H1 (cell line): ENCODE data around the gene PTGDR2. TPM values are rescaled to one million over a fixed set of nuclear protein-coding genes. Genes with fewer than 3 reads are reported as not detected.
A peak's percentile ranks its signal among the peaks of the same experiment; 100 is the strongest.

Experiments used
- CTCF ChIA-PET: fragments of 300-600 bp; sonication (Branson Sonifier 250); formaldehyde crosslinking; loops from one replicate; lab custom pipeline; 2021; ENCODE audit not compliant: partially characterized antibody; lab: Charles Lee
- POLR2A ChIA-PET: fragments of 300-600 bp; sonication (Branson Sonifier 250); formaldehyde crosslinking; loops from one replicate; lab custom pipeline; 2021; ENCODE audit warnings: inconsistent platforms; ENCODE audit not compliant: partially characterized antibody; lab: Charles Lee
- DNase-seq, 2 experiments: peaks; one replicate each; pipeline versions ENCODE4 v3.0.0 to v3.0.0-alpha.2; 2010 to 2022; ENCODE audit warnings: low spot score in 2 of 2, low read depth in 1 of 2, mixed read lengths in 1 of 2
- FAIRE-seq: peaks from 2 replicates; lab custom pipeline; 2011; peaks lifted over from hg19 to GRCh38; lab: Jason Lieb, UNC
- H2AFZ ChIP-seq: 2 replicates; pipeline ENCODE4 v1.8.1; 2012; ENCODE audit warnings: low read length, inconsistent platforms
- H2AK5ac ChIP-seq: 2 replicates; pipeline ENCODE4 v1.6.1; 2013; ENCODE audit warnings: low read depth, low read length
- H2BK120ac ChIP-seq: replicated peaks from 2 replicates; pipeline ENCODE3; 2013; ENCODE audit warnings: low read depth, low read length, inconsistent platforms
- H2BK12ac ChIP-seq: 2 replicates; pipeline ENCODE4 v1.6.1; 2013; ENCODE audit warnings: low read depth, low read length
- H2BK15ac ChIP-seq: 2 replicates; pipeline ENCODE4 v1.6.1; 2013; ENCODE audit warnings: low read length
- H2BK20ac ChIP-seq: 2 replicates; pipeline ENCODE4 v1.6.1; 2013; ENCODE audit warnings: low read length
- H2BK5ac ChIP-seq: 2 replicates; pipeline ENCODE4 v1.6.1; 2013; ENCODE audit warnings: low read depth, low read length
- H3K14ac ChIP-seq: 2 replicates; pipeline ENCODE4 v1.6.1; 2013; ENCODE audit warnings: inconsistent platforms; ENCODE audit not compliant: insufficient read length
- H3K18ac ChIP-seq: 2 replicates; pipeline ENCODE4 v1.6.1; 2013; ENCODE audit warnings: low read length; ENCODE audit errors: extremely low read depth
- H3K23ac ChIP-seq: 2 replicates; pipeline ENCODE4 v1.6.1; 2013; ENCODE audit warnings: inconsistent platforms; ENCODE audit not compliant: insufficient read length
- H3K23me2 ChIP-seq: 2 replicates; pipeline ENCODE4 v1.6.1; 2013; ENCODE audit warnings: low read depth, low read length
- H3K27ac ChIP-seq: 2 replicates; pipeline ENCODE4 v1.6.1; 2011; ENCODE audit warnings: low read depth, low read length, inconsistent platforms
- H3K27me3 ChIP-seq, 4 experiments: replicated peaks in 1 of 4; 1 replicate in 1 of 4; 2 replicates in 3 of 4; pipeline versions ENCODE4 v1.6.1 to v1.8.1; 2011 to 2013; ENCODE audit warnings: low read length in 3 of 4, mild to moderate bottlenecking in 3 of 4, inconsistent platforms in 2 of 4, mixed read lengths in 2 of 4, moderate library complexity in 1 of 4; ENCODE audit not compliant: control insufficient read depth in 3 of 4, insufficient read depth in 3 of 4; ENCODE audit errors: extremely low read depth in 1 of 4
- H3K36me3 ChIP-seq, 4 experiments: 2 replicates each; pipeline versions ENCODE4 v1.6.1 to v1.8.1; 2011 to 2013; ENCODE audit warnings: mild to moderate bottlenecking in 4 of 4, low read length in 3 of 4, moderate library complexity in 2 of 4, control low read depth in 1 of 4, inconsistent platforms in 1 of 4; ENCODE audit not compliant: insufficient read depth in 4 of 4, control insufficient read depth in 2 of 4
- H3K4ac ChIP-seq: replicated peaks from 2 replicates; pipeline ENCODE3; 2013; ENCODE audit warnings: low read length, low read depth, mixed read lengths, inconsistent platforms; ENCODE audit not compliant: insufficient read length
- H3K4me1 ChIP-seq, 4 experiments: replicated peaks in 1 of 4; 1 replicate in 1 of 4; 2 replicates in 3 of 4; pipeline versions ENCODE4 v1.6.1 to v1.8.1; 2011 to 2013; ENCODE audit warnings: low read length in 3 of 4, inconsistent platforms in 2 of 4, mixed read lengths in 1 of 4; ENCODE audit not compliant: insufficient read depth in 4 of 4, control insufficient read depth in 3 of 4
- H3K4me2 ChIP-seq, 2 experiments: 2 replicates each; pipeline versions ENCODE4 v1.6.1 to v1.8.1; 2011 to 2013; ENCODE audit warnings: low read depth in 2 of 2, low read length in 2 of 2, control low read depth in 1 of 2, inconsistent platforms in 1 of 2, mild to moderate bottlenecking in 1 of 2; ENCODE audit not compliant: insufficient read depth in 1 of 2
- H3K4me3 ChIP-seq, 4 experiments: fragments of 200-600, 300-600 bp in 1 of 4; sonication (generic), shearing (Covaris generic), sonication (Bioruptor Twin) in 1 of 4; 2 replicates each; pipeline versions ENCODE4 v1.5.1 to v1.8.1; 2011 to 2016; ENCODE audit warnings: low read length in 4 of 4, low read depth in 3 of 4, control low read depth in 2 of 4, inconsistent platforms in 2 of 4, mild to moderate bottlenecking in 2 of 4, mixed read lengths in 1 of 4, moderate library complexity in 1 of 4; ENCODE audit not compliant: insufficient read depth in 2 of 4; ENCODE audit errors: extremely low read depth in 1 of 4
- H3K56ac ChIP-seq: replicated peaks from 2 replicates; pipeline ENCODE3; 2013; ENCODE audit warnings: low read depth, mild to moderate bottlenecking, mixed read lengths, low read length, inconsistent platforms; ENCODE audit not compliant: insufficient read length
- H3K79me1 ChIP-seq: 2 replicates; pipeline ENCODE4 v1.6.1; 2013; ENCODE audit warnings: low read depth, low read length, control low read depth
- H3K79me2 ChIP-seq, 2 experiments: 2 replicates each; pipeline versions ENCODE4 v1.6.1 to v1.8.1; 2012 to 2013; ENCODE audit warnings: low read length in 2 of 2, mild to moderate bottlenecking in 2 of 2, inconsistent platforms in 1 of 2; ENCODE audit not compliant: insufficient read depth in 2 of 2, control insufficient read depth in 1 of 2
- H3K9ac ChIP-seq, 4 experiments: replicated peaks in 1 of 4; 1 replicate in 1 of 4; 2 replicates in 3 of 4; pipeline versions ENCODE4 v1.6.1 to v1.8.1; 2011 to 2013; ENCODE audit warnings: low read depth in 3 of 4, low read length in 3 of 4, control low read depth in 2 of 4, mild to moderate bottlenecking in 2 of 4, moderate library complexity in 2 of 4, inconsistent platforms in 1 of 4; ENCODE audit errors: extremely low read depth in 1 of 4
- H3K9me3 ChIP-seq, 2 experiments: 2 replicates each; pipeline versions ENCODE4 v1.6.1 to v1.8.1; 2012 to 2013; ENCODE audit warnings: mild to moderate bottlenecking in 2 of 2, moderate library complexity in 2 of 2, control low read depth in 1 of 2, inconsistent platforms in 1 of 2, low read depth in 1 of 2, low read length in 1 of 2, mixed read lengths in 1 of 2; ENCODE audit not compliant: insufficient read depth in 2 of 2
- H4K20me1 ChIP-seq, 2 experiments: replicated peaks in 1 of 2; 2 replicates each; pipeline versions ENCODE3 to v1.8.1; 2011 to 2013; ENCODE audit warnings: inconsistent platforms in 2 of 2, low read length in 2 of 2, mild to moderate bottlenecking in 1 of 2; ENCODE audit not compliant: insufficient read depth in 2 of 2, control insufficient read depth in 1 of 2
- H4K5ac ChIP-seq: 2 replicates; pipeline ENCODE4 v1.6.1; 2013; ENCODE audit warnings: low read length, low read depth, mixed read lengths, inconsistent platforms; ENCODE audit not compliant: insufficient read length
- H4K8ac ChIP-seq: 2 replicates; pipeline ENCODE4 v1.8.0; 2013; ENCODE audit warnings: mild to moderate bottlenecking, moderate library complexity, low read length, inconsistent platforms; ENCODE audit not compliant: insufficient read depth; ENCODE audit errors: extremely low read depth
- H4K91ac ChIP-seq: replicated peaks from 2 replicates; pipeline ENCODE3; 2013; ENCODE audit warnings: low read length, mixed read lengths, inconsistent platforms; ENCODE audit not compliant: insufficient read length
- NRF1 ChIP-seq: IDR thresholded peaks from 2 replicates; pipeline ENCODE4 v1.6.1; 2011; ENCODE audit warnings: mild to moderate bottlenecking, low read depth, low read length, improper control_type of control experiment
- TBP ChIP-seq: IDR thresholded peaks from 2 replicates; pipeline ENCODE4 v1.6.1; 2011; ENCODE audit warnings: low read depth, low read length, improper control_type of control experiment
- WGBS, 2 experiments: shearing (Covaris generic) in 1 of 2; methylation state at CpG; one replicate each; pipeline versions ENCODE4 v1.1.6 to v1.1.7; 2013 to 2015; ENCODE audit warnings: low lambda C conversion rate in 2 of 2, mixed read lengths in 2 of 2, inconsistent platforms in 1 of 2, low coverage in 1 of 2, missing lambda C conversion rate in 1 of 2; ENCODE audit not compliant: insufficient replicate concordance in 2 of 2, insufficient coverage in 1 of 2, insufficient read length in 1 of 2; ENCODE audit errors: extremely low coverage in 1 of 2, missing lambda C conversion rate in 1 of 2; 5-methylcytosine and 5-hydroxymethylcytosine counted together
- polyA plus RNA-seq, 7 experiments: library from polyadenylated mRNA; depleted of rRNA in 3 of 7; stranded (reverse) in 5 of 7; unstranded in 2 of 7; fragments of >200 nt in 5 of 7; fragments of 200-250 nt in 2 of 7; gene quantifications; 1 replicate in 5 of 7; 2 replicates in 1 of 7; 4 replicates in 1 of 7; pipeline versions ENCODE4 v1.2.1 to v1.2.3, GENCODE V29; 2011 to 2013; ENCODE audit warnings: missing spikeins in 2 of 7, mixed read lengths in 2 of 7
- total RNA-seq: library from RNA; stranded (reverse); fragmentation: NEBNext Ultra II Directional; extraction: Animal tissue kit (Norgen Biotek cat#: 25700); gene quantifications from 2 replicates; pipeline ENCODE4 v1.2.1, GENCODE V29; 2021

The PTGDR2 gene
- total and polyA plus RNA-seq, 2 of the 8 experiments (the other 6 are each of a cell fraction or from before 2014, with no cell fraction given): 0.20 TPM; not detected in 1

GRCh38 chr11:60873533-60873932 lies 17.8 kb upstream of the PTGDR2 start:
- CTCF ChIA-PET: interaction anchor here (0.8 to 9.5 kb wide), 9 partner anchors 9 to 55 kb away, joined by 3 to 52 read pairs (median 6); no protein-coding TSS in a partner anchor

More at GRCh38 chr11:60873533-60873932, 17.8 kb upstream of the PTGDR2 start:
- Histone ChIP-seq H3K4me1 (peaks cover 0 to 4% (median 0%) of the 10 kb centered on the region in 4 experiments; a peak in 4 of 7 replicates), H2BK120ac (no peak overlapping the region), H2BK15ac (no peak overlapping the region), H3K18ac (no peak overlapping the region), H3K36me3 (no peaks in the 10 kb centered on the region), H3K56ac (no peak overlapping the region), H3K23me2 (no peaks in the 10 kb centered on the region), H2BK20ac (no peak overlapping the region), H3K4me2 (no peak overlapping the region), H3K79me1 (no peaks in the 10 kb centered on the region), H4K8ac (peak overlapping the region; percentile 74; the same call in 1 of the 2 replicates), H2AK5ac (no peak overlapping the region), H4K20me1 (no peaks in the 10 kb centered on the region), H4K5ac (no peak overlapping the region), H3K23ac (no peak overlapping the region), H2BK5ac (no peak overlapping the region), H3K14ac (no peak overlapping the region), H4K91ac (no peak overlapping the region), H3K9ac (no peak overlapping the region), H3K27me3 (no peaks in the 10 kb centered on the region), H3K4ac (no peak overlapping the region), H3K27ac (no peak overlapping the region), H2BK12ac (no peak overlapping the region), H3K4me3 (no peak overlapping the region), H3K79me2 (no peaks in the 10 kb centered on the region), H3K9me3 (no peaks in the 10 kb centered on the region), H2AFZ (no peak overlapping the region)
- 86% methylated on average over 12 of the region's 12 CpGs; no CpG with 5 or more reads in 1 of the 2 experiments for WGBS, 2 experiments
- FAIRE-seq (no peak), DNase-seq (no peak)
- POLR2A ChIA-PET: interaction anchor here (0.9 to 2.1 kb wide), 3 partner anchors 14 to 103 kb away, joined by 3 to 7 read pairs (median 3); no protein-coding TSS in a partner anchor
- TF ChIP-seq TBP (no peak), NRF1 (no peak)
